ENCODE results near the gene DEGS1.
"Not testable (repeated sequence)": the region's sequence is repeated elsewhere in the genome, so short reads cannot be mapped to it uniquely, and the experiment has no call there.

DEGS1 gene

DNA sequence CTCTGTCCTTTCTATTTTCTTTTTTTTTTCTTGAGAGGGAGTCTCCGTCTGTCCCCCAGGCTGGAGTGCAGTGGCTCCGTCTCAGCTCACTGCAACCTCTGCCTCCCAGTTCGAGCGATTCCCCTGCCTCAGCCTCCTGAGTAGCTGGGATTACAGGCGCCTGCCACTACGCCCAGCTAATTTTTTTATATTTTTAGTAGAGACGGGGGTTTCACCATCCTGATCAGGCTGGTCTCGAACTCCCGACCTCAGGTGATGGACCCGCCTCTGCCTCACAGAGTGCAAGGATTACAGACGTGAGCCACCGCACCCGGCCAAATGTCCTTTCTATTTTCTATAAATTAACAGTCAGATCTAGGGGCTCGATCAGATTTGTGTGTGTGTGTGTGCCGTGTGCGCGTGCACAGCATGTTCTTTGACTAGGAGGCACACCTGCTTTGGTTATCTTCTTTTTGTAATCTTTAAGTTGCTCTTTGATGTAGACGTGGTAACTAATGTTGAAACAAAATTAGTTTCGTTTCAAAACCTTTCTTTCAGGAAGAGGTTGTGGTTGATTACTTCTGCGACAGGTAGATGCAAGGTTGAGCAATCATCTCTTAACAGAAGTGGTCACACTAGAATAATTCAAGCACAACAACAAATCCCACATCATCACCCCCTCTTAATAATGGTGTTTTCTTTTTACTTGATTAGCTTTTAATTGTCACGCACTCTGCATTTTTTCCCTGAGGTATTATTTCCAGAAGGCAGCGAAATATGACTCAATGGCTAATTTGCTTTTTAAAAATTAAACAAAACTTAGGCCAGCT, 779 bp upstream of the DEGS1 start:
- DNase-seq = peak; percentile 47

DNA sequence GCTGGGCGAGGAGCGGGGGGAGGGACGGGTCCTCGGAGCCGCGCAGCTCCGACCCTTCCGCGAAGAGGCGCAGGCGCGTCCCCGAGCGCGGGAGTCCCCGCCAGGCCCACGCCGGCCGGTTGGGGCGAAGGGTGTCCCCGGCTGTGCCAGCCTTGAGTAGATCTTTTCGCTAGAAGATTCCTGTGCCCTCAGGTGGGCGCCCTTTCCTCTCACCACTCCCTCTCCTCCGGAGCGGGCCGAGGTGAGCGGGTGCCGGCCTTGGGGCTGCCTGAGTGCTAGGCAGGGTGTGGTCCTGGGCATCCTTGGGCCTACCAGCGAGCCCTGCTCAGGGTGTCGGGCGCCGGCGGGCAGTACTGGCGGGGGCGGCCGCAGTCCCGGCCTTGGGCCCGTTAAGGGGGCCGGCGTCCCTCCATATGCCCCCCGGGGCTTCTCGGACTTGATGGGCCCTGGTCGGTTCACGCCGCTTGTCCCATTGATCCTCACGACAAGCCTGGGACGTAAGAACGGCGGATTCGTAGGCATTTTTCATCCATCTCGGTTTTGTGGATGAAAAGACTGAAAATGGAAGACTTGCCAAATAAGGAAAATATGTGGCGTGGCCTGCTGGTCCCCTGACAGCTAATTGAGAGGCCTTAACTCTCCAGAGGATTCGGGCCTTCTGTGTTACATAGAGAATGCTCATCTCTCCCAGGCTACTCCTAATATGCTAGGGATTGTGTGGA, 712 bp downstream of the DEGS1 start:
- peak; percentile 58 for DNase-seq

DNA sequence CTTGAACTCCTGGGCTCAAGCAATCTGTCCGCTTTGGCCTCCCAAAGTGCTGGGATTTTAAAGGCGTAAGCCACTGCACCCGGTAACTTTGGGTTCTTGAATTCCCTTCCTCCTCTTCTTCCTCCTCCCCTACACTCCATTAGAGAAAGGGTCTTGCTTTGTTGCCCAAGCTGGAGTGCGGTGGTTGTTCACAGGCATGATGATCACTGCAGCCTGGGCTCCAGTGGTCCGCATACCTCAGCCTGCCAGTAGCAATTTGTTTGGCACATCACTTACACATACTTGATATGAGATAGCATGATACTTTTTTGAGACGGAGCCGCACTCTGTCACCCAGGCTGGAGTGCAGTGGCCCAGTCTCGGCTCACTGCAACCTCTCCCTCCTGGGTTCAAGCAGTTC, 2.2 kb downstream of the DEGS1 start:
- DNase-seq = no peak

DNA sequence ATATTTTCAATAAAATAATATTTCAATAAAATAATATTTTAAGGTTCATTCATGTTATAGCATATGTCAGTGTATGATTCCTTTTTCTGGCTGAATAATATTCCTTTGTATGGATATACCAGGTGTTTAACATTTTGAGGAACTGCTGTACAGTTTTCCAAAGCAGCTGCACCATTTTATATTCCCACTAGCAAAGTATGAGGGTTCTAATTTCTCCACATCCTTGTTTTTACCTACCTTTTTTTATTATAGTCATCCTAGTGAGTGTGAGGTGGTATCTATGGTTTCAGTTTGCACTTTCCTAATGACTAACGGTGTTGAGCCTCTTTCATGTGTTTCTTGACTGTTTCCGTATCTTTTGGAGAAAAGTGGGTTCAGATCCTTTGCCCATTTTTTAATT, 5.2 kb downstream of the DEGS1 start:
- DNase-seq = no peak

DNA sequence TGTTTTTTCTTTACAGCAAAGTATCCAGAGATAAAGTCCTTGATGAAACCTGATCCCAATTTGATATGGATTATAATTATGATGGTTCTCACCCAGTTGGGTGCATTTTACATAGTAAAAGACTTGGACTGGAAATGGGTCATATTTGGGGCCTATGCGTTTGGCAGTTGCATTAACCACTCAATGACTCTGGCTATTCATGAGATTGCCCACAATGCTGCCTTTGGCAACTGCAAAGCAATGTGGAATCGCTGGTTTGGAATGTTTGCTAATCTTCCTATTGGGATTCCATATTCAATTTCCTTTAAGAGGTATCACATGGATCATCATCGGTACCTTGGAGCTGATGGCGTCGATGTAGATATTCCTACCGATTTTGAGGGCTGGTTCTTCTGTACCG, 6.5 kb downstream of the DEGS1 start:
- no peak for DNase-seq

DNA sequence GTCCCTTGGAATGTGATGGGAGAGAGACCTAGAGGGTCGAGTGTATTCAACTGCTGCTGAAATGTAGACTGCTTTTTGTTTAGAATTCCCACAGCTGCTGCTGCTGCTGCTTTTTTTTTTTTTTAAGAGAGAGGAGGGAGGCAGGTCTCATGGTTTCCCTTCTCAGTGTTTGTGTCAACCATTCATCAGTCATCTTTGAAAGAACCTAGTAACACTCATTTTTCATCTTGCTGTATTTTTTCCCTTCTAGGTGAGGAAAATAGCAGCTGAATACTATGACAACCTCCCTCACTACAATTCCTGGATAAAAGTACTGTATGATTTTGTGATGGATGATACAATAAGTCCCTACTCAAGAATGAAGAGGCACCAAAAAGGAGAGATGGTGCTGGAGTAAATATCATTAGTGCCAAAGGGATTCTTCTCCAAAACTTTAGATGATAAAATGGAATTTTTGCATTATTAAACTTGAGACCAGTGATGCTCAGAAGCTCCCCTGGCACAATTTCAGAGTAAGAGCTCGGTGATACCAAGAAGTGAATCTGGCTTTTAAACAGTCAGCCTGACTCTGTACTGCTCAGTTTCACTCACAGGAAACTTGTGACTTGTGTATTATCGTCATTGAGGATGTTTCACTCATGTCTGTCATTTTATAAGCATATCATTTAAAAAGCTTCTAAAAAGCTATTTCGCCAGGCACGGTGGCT, 9.2 kb downstream of the DEGS1 start:
- no peak for DNase-seq

DNA sequence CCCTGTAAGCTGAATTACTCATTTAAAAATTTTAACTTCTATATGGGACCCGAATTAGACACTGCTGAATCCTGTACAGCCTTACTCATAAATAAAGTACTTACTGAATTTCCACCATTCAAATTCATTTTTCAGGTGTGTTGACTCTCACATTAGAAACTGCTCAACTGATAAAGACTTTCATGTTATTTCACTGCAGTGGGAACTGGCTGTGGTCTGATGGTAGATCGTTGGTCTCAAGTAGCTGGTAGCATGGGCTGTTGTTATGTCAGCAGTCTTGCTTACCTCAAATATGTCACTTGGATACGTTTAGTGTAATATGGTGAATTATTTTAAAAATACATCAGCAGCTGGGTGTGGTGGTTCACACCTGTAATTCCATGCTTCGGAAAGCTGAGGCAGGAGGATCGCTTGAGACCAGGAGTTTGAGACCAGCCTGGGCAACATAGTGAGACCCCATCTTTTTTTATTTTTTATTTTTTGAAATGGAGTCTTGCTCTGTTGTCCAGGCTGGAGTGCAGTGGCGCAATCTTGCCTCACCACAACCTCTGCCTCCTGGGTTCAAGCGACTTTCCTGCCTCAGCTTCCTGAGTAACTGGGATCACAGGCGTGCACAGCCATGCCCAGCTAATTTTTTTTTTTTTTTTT, 10.4 kb downstream of the DEGS1 start:
- DNase-seq = no peak

DNA sequence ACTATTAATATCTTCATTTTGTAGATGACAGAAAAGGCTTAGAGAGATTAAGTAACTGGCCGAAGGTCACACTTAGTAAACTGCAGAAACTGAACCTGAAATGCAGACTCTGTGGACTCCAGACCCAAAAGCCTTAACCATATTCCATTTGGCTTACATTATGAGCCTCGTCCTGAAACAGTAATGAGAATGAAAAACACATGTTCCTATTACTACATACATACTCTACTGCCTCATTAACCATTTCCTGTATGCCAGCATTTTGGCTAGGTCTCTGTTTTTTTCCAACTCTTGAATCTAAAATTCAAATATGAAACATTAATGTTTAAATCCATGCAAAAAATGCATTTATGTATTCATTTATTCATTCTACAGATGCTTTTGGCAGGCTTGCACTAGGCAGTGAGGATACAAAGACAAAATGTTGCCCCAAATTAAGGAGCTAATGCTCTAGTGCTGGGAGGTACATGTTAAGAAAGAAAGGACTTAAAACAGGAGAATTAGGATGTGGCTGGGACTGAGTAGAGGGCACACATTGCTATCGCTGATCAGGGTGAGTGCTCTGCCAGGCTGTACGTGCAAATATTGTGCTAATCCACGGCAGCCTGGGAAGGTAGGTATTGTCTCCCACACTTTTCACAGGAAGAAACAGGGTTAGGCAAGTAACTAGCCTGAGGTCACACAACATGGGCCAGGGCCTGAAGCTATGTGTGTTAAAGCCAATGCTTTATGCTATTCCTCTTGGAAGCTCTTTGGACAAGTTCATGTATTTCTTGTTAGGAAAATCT, 14.0 kb downstream of the DEGS1 start:
- DNase-seq = no peak

DNA sequence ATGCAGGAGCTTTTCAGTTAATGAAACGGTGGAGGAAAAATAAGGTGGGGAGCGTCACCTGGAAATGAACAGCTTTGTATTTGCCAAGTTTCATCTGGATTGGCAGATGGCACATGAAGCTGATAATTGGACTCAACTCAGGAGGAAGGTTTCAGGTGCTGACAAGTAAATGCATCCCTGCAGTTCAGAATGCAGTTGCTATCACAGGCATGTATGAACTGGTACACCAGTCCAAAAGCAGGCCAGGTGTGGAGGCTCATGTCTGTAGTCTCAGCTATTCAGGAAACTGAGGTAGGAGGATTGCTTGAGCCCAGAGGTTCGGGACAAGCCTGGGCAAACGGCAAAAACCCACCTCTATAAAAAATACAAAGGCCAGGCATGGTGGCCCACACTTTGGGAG, 15.5 kb downstream of the DEGS1 start:
- DNase-seq = no peak

DNA sequence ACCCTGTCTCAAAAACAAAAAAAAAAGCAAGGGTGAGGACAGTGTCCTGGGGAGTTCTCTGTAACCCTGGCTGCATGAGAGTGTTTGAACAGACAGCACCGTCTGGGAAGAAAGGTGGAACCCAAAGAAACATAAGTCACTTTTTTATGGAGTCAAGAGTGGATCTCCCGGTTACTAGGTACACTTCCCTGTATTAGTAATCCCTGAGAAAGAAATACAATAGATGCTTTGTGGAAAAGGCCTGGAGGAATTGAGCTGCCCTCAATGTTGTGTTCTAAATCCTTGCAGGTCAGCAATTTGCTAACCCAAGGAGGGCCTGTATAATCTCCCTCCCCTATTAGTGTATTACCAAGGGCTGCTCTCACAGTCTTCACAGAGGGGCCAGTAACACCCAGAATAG, 16.6 kb downstream of the DEGS1 start:
- no peak for DNase-seq

DNA sequence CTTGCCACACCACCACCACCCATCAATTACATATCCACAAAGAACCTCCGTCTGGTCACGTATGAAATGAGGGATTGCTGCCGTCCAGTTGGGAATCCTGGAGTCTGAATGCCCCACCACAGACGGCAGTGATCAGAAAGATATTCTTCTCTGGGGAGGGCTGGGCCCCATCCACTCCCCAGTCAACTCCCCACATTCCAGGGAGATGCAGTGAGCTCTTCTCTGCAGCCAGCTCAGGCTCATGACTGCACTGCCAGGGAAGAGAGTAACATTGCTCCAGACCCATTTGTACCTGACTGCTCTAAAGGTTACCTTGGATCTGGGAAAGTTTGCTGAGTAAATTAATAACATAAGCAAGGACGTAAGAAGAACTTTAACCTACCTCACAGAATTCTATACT, 18.3 kb downstream of the DEGS1 start:
- DNase-seq = no peak

DNA sequence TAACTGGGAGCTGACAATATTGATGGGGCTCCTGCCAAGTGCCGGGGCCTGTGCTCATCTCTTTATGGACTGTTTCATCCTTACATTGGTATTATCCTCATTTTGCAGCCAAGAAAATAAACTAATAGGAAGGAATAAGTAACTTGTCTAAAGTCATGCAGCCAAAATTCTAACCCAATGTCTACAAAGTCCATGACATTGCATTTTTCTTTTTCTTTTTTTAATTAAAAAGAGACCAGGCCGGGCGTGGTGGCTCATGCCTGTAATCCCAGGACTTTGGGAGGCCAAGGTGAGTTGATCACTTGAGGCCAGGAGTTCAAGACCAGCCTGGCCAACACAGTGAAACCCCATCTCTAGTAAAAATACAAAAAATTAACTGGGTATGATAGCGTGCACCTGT, 18.8 kb downstream of the DEGS1 start:
- DNase-seq = no peak

DNA sequence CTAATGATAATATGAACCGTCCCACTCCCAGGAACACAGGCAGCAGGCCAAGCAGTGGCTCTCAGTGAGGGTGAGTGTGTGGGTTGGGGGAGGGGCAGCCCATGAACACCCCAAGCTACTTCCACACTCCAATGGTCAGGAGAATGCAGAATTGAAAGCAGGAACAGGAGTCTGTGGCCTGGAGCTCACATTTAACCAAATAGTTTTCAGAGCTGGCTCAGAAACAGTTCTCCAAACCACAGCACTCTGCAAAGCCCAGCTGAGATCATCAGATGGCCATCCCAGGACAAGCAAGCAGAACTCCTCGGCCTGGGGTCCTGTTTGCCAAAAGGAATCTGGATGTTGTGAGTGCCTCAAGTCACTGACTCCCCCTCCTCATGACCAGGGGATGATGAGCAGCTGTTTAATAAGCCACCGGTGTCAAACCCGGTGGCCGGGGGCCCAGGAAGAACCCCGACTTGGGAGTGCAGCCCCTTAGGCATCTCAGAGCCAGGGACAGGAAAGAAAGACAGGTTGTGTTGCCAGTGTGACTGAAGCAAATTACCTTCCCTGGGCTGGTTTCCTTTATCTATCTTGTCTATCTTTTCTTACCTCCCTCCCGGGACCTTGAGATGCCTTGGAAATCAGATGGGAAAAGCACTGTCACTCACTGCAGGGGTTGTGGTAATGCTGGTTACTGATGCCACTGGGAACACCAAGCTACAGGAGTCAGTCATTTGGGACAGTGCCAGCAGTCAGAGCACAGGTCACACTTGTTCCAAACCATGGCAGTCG, 20.4 kb downstream of the DEGS1 start:
- no peak for DNase-seq

DNA sequence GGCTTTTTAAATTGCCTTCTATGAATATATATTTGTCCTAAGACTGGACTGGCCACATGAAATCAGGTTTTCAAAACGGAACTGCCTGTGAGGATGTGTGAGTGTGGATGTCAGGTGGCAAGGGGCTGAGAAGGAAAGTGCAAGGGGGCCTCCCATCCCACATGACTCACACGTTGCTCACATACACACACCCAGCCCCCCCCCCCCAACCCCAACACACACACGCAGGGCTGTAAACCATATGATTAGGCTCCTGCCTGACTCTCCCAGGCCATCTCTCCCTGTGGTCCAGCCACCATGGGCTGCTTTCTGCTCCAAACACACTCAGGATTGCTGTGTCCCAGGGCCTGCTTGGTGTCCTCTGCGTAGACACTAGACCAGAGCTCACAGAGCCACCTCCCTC, 22.4 kb downstream of the DEGS1 start:
- peak; percentile 23 for DNase-seq

DNA sequence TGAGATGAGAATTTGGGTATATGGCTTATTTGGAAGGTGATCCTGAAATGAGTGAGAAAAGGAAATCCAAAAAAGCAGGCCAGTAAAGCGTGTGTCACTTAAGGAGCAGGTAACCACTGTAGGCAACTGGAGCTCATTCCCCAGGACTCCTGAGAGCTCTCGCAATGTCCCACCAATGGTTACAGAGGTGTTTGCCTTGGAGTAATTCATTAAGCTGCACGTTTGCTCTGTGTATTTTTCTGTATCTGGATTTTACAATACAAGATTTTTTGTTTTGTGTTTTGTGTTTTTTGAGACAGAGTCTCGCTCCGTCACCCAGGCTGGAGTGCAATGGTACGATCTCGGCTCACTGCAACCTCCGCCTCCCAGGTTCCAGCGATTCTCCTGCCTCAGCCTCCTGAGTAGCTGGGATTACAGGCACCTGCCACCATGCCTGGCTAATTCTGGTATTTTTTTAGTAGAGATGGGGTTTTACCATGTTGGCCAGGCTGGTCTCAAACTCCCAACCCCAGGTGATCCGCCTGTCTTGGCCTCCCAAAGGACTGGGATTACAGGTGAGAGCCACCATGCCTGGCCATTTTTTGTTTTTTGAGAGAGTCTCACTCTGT, 23.0 kb downstream of the DEGS1 start:
- not testable (repeated sequence) for DNase-seq

DNA sequence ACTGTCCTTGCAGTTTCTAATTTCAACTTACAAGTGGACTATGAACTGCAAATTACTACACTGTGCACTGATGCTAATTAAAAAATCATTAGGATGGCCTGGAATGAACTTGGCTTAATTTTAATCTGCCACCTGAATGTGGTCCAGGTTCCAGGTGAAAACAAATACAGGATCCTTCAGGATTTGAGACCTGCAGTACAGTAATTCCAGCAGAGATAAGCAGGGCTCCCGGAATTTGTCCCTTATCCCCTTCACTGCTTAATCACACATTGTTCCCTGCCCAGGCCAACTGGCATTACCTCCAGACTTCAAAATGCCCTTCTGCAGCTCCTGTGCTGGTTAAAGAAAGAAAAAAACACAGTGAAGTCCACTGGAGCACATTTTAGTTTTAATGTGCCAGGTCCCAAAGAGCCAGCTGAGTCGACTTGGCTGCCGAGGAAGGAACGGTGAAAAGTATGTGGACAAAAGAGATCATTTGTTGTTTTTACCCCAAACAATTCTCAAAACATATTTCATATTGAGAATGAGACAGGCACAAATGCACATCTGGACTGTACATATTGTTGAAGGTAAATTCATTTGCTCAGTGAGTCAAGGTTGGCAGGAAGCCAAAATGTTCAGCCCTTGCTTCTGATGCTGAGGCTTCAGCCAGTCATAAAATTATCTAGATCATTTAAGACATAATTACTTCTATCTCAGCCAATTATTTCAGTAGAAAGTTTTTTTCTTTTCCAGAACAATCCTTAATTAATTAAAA, 28.3 kb downstream of the DEGS1 start:
- DNase-seq = no peak

DNA sequence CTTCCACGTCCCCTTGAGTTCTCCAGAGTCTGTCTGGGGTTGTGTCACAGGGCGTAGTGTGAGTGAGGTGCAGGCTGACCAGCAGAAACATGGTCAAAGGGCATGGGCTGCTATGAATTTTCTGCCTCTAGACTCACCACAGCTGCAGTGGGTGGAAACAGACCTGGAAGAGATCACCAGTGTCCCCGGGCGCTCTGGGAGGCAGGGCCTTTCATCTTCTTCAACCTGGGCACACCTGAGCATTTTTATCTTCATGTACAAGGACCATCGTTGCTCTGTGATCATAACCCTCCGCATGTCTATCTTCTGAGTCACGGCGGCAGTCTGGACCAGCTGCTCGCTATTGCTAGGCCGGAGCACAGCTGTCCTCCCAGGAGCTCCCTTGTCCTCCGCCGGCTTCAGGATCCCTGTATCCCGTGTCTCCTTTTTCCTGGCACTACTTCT, 29.6 kb downstream of the DEGS1 start:
- DNase-seq = no peak

DNA sequence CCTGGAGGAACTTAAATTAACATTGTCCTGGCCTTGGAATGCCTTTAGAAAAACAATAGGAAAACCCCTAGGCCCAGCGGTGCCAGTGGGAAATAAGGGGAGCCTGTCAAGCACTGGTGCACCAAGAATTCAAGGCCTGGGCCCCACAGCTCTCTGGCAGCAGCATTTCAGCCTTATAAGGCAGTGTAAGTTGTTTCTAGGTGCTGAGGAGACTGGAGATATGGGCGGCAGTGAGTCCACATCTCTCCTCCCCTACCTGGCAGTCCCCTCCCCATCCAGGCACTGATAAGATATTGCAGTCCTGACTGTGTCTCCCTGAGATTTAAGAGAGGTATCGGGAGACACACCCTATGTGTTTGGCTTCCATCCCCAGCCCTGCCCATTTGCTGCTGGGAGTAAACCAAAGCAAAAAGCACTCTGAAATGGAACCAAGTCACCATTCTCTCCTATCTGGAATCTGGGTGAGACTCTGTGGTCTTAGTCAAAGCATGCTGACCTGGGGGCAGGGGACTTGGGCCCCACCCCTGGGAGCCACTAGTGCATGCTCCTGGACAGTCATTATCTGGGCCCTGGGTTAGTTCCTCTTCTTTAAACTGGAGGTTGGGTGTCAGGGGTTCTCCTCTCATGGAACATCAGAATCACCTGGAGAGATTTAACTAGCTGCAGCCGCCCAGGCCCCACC, 30.5 kb downstream of the DEGS1 start:
- no peak for DNase-seq

DNA sequence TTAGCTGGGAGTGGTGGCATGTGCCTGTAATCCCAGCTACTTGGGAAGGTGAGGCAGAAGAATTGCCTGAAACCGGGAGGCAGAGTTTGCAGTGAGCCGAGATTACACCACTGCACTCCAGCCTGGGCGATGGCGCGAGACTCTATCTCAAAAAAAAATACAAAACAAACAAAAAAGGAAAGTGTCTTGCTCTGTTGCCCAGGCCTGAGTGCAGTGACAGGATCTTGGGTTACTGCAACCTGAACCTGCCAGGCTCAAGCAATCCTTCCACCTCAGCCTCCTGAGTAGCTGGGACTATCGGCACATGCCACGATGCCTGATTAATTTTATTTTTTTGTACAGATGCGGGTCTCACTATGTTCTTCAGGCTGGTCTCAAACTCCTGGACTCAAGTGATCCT, 33.3 kb downstream of the DEGS1 start:
- DNase-seq = no peak
